Measurements from ENCODE around the gene MAPK1. TPM values are rescaled to one million over a fixed set of nuclear protein-coding genes. Genes with fewer than 3 reads are reported as not detected.
"Not testable (repeated sequence)": the region's sequence is repeated elsewhere in the genome, so short reads cannot be mapped to it uniquely, and the experiment has no call there.

MAPK1 gene
- total RNA-seq, 2 experiments from 2014 or later, result 96.1 to 106 TPM

GRCh38 chr22:21730535-21731308 is 136.7 kb downstream of the MAPK1 start:
- H3K27me3 Mint-ChIP-seq, result no peaks in the 10 kb centered on the region
- no peaks in the 10 kb centered on the region for H3K9me3 Mint-ChIP-seq
- H3K4me1 Mint-ChIP-seq, result peaks cover 10% of the 10 kb centered on the region
- DNase-seq, result no peak
- H3K4me3 Mint-ChIP-seq, result no peak overlapping the region
- H3K36me3 Mint-ChIP-seq, result no peaks in the 10 kb centered on the region
- H3K27ac Mint-ChIP-seq, result no peak overlapping the region

- DNase-seq, H3K9me3 Mint-ChIP-seq, H3K36me3 Mint-ChIP-seq, H3K27ac Mint-ChIP-seq, H3K4me1 Mint-ChIP-seq, H3K4me3 Mint-ChIP-seq, H3K27me3 Mint-ChIP-seq: not testable (repeated sequence)
Observed at GRCh38 chr22:21729184-21729583, 138.3 kb downstream of the MAPK1 start.

GRCh38 chr22:21728270-21728669 is 139.2 kb downstream of the MAPK1 start:
- no peak for DNase-seq
- no peaks in the 10 kb centered on the region for H3K27me3 Mint-ChIP-seq

GRCh38 chr22:21727768-21728167 is 139.7 kb downstream of the MAPK1 start:
- no peak overlapping the region for H3K4me3 Mint-ChIP-seq
- no peak overlapping the region for H3K27ac Mint-ChIP-seq
- H3K27me3 Mint-ChIP-seq, result no peaks in the 10 kb centered on the region

More at GRCh38 chr22:21728270-21728669, 139.2 kb downstream of the MAPK1 start:
- no peaks in the 10 kb centered on the region for H3K9me3 Mint-ChIP-seq
- H3K4me3 Mint-ChIP-seq, result no peak overlapping the region
- no peaks in the 10 kb centered on the region for H3K36me3 Mint-ChIP-seq
- peaks cover 3% of the 10 kb centered on the region for H3K4me1 Mint-ChIP-seq
- H3K27ac Mint-ChIP-seq, result no peak overlapping the region

GRCh38 chr22:21727159-21727558 is 140.3 kb downstream of the MAPK1 start:
- Mint-ChIP-seq H3K4me3 (no peak overlapping the region), H3K27me3 (no peaks in the 10 kb centered on the region), H3K4me1 (peaks cover 3% of the 10 kb centered on the region), H3K9me3 (no peaks in the 10 kb centered on the region), H3K27ac (no peak overlapping the region), H3K36me3 (no peaks in the 10 kb centered on the region)
- no peak for DNase-seq

More at GRCh38 chr22:21727768-21728167, 139.7 kb downstream of the MAPK1 start:
- DNase-seq, result no peak
- H3K9me3 Mint-ChIP-seq, result no peaks in the 10 kb centered on the region
- peaks cover 3% of the 10 kb centered on the region for H3K4me1 Mint-ChIP-seq
- no peaks in the 10 kb centered on the region for H3K36me3 Mint-ChIP-seq

GRCh38 chr22:21726650-21727049 is 140.8 kb downstream of the MAPK1 start:
- Mint-ChIP-seq H3K4me3 (no peak overlapping the region), H3K4me1 (peaks cover 3% of the 10 kb centered on the region), H3K27me3 (no peaks in the 10 kb centered on the region), H3K36me3 (no peaks in the 10 kb centered on the region), H3K27ac (no peak overlapping the region), H3K9me3 (no peaks in the 10 kb centered on the region)
- DNase-seq, result peak; percentile 48

GRCh38 chr22:21725956-21726649 is 141.3 kb downstream of the MAPK1 start:
- peaks cover 3% of the 10 kb centered on the region for H3K4me1 Mint-ChIP-seq
- H3K4me3 Mint-ChIP-seq, result no peak overlapping the region
- H3K27me3 Mint-ChIP-seq, result no peaks in the 10 kb centered on the region
- no peaks in the 10 kb centered on the region for H3K36me3 Mint-ChIP-seq
- no peak for DNase-seq
- H3K27ac Mint-ChIP-seq, result no peak overlapping the region
- H3K9me3 Mint-ChIP-seq, result no peaks in the 10 kb centered on the region

- not testable (repeated sequence) for DNase-seq, H3K4me3 Mint-ChIP-seq, H3K27me3 Mint-ChIP-seq, H3K4me1 Mint-ChIP-seq, H3K36me3 Mint-ChIP-seq, H3K27ac Mint-ChIP-seq, H3K9me3 Mint-ChIP-seq
Observed at GRCh38 chr22:21724496-21724895, 142.9 kb downstream of the MAPK1 start.

- not testable (repeated sequence) for H3K36me3 Mint-ChIP-seq, H3K4me1 Mint-ChIP-seq, H3K27ac Mint-ChIP-seq, H3K9me3 Mint-ChIP-seq, H3K27me3 Mint-ChIP-seq, DNase-seq, H3K4me3 Mint-ChIP-seq
Observed at GRCh38 chr22:21721195-21721852, 146.1 kb downstream of the MAPK1 start.

- H3K36me3 Mint-ChIP-seq, H3K4me1 Mint-ChIP-seq, DNase-seq, H3K4me3 Mint-ChIP-seq, H3K9me3 Mint-ChIP-seq, H3K27ac Mint-ChIP-seq, H3K27me3 Mint-ChIP-seq: not testable (repeated sequence)
Observed at GRCh38 chr22:21720191-21720859, 147.1 kb downstream of the MAPK1 start.

- H3K4me1 Mint-ChIP-seq, result peaks cover 3% of the 10 kb centered on the region
Observed at GRCh38 chr22:21719024-21719423, 148.4 kb downstream of the MAPK1 start.

GRCh38 chr22:21718499-21718898 is 148.9 kb downstream of the MAPK1 start:
- H3K27ac Mint-ChIP-seq, result no peak overlapping the region
- H3K36me3 Mint-ChIP-seq, result no peaks in the 10 kb centered on the region
- no peaks in the 10 kb centered on the region for H3K9me3 Mint-ChIP-seq
- peaks cover 6% of the 10 kb centered on the region for H3K4me1 Mint-ChIP-seq
- no peak for DNase-seq
- H3K4me3 Mint-ChIP-seq, result no peak overlapping the region
- no peaks in the 10 kb centered on the region for H3K27me3 Mint-ChIP-seq

More at GRCh38 chr22:21719024-21719423, 148.4 kb downstream of the MAPK1 start:
- no peaks in the 10 kb centered on the region for H3K27me3 Mint-ChIP-seq
- no peak overlapping the region for H3K27ac Mint-ChIP-seq
- DNase-seq, result no peak
- no peaks in the 10 kb centered on the region for H3K36me3 Mint-ChIP-seq
- H3K4me3 Mint-ChIP-seq, result no peak overlapping the region
- no peaks in the 10 kb centered on the region for H3K9me3 Mint-ChIP-seq

GRCh38 chr22:21716395-21717122 is 150.9 kb downstream of the MAPK1 start:
- H3K27ac Mint-ChIP-seq, DNase-seq, H3K27me3 Mint-ChIP-seq, H3K9me3 Mint-ChIP-seq, H3K4me3 Mint-ChIP-seq, H3K36me3 Mint-ChIP-seq: not testable (repeated sequence)
- peaks cover 13% of the 10 kb centered on the region for H3K4me1 Mint-ChIP-seq

GRCh38 chr22:21714786-21715185 is 152.7 kb downstream of the MAPK1 start:
- DNase-seq, result no peak
- H3K4me1 Mint-ChIP-seq, result peaks cover 13% of the 10 kb centered on the region
- H3K27me3 Mint-ChIP-seq, result no peaks in the 10 kb centered on the region
- H3K4me3 Mint-ChIP-seq, result no peak overlapping the region
- no peaks in the 10 kb centered on the region for H3K9me3 Mint-ChIP-seq
- H3K27ac Mint-ChIP-seq, result no peak overlapping the region
- no peaks in the 10 kb centered on the region for H3K36me3 Mint-ChIP-seq
